Measurements from ENCODE around the gene CD320. TPM values are rescaled to one million over a fixed set of nuclear protein-coding genes. Genes with fewer than 3 reads are reported as not detected.

Gene CD320
- total RNA-seq, 2 donors from 2014 or later, result 48.8 to 51.0 TPM

DNA sequence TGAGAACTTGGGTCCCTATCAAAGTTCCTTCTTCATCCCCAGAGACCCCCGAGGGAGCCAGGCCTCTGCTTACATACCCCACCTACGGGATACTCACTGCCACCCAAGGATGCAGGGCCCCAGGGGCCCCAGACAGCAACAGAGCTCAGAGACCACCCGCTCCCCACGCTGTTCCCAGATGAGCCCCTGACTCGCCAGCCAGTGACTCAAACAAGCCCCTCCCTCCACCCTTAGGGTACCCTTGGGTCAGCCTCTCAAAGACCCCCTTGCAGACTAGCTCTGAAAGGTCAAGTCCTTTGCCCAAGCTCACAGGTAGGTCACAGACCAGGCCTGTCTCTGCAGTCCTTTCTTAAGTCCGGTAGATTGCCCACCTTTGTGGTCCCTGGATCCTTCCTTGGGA, 45.7 kb downstream of the CD320 start:
- Histone ChIP-seq H3K9me3 (no peaks in the 10 kb centered on the region), H3K27ac (no peak overlapping the region), H3K4me1 (no peaks in the 10 kb centered on the region), H3K36me3 (peaks cover 7% of the 10 kb centered on the region), H3K27me3 (no peaks in the 10 kb centered on the region), H3K4me3 (no peak overlapping the region)
- no peak for DNase-seq (ENCODE audit: low spot score)
- TF ChIP-seq, protein P1, sequence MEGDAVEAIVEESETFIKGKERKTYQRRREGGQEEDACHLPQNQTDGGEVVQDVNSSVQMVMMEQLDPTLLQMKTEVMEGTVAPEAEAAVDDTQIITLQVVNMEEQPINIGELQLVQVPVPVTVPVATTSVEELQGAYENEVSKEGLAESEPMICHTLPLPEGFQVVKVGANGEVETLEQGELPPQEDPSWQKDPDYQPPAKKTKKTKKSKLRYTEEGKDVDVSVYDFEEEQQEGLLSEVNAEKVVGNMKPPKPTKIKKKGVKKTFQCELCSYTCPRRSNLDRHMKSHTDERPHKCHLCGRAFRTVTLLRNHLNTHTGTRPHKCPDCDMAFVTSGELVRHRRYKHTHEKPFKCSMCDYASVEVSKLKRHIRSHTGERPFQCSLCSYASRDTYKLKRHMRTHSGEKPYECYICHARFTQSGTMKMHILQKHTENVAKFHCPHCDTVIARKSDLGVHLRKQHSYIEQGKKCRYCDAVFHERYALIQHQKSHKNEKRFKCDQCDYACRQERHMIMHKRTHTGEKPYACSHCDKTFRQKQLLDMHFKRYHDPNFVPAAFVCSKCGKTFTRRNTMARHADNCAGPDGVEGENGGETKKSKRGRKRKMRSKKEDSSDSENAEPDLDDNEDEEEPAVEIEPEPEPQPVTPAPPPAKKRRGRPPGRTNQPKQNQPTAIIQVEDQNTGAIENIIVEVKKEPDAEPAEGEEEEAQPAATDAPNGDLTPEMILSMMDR (IDR thresholded peaks at IDR 0.05), result no peak

DNA sequence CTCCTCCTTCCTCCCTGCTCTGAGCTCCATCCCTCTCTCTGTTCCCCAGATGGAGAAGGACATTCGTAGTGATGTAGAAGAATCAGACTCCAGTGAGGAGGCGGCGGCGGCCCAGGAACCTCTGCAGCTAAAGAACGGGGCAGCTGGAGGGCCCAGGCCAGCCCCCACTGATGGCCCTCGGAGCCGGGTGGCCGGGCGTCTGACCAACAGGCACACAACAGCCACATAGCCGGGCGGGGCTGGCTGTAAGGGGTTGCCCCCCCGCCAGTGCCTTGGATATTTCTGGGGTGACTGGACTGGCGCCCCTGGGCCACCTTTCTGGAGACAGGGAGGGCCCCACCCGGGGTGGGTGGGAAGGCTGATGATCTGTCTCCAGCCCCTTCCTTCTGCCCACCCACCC, 46.3 kb downstream of the CD320 start:
- TF ChIP-seq, protein P1 (IDR thresholded peaks at IDR 0.05), result no peak

DNA sequence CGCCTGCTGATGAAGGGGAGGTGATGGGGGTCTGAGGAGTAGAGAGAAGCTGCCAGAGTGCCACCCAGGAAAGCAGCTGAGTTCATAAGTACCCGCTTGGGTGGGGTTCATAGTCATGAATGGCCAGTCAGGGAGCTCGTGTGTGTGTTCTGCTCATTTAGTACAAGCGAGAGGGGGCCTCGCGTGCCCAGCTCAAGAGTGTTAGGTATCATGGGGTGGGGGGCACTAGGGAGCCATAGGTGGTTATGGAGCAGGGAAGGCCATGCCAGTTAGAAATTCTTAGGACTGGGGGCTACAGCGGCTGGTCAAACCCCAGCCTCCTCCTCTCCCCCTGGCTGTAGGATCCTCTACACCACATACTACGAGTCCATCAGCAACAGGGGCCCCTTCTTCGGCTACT, 46.8 kb downstream of the CD320 start:
- Histone ChIP-seq H3K4me3 (no peak overlapping the region), H3K4me1 (no peaks in the 10 kb centered on the region), H3K27me3 (no peaks in the 10 kb centered on the region), H3K9me3 (no peaks in the 10 kb centered on the region), H3K36me3 (peaks cover 18% of the 10 kb centered on the region), H3K27ac (no peak overlapping the region)
- TF ChIP-seq, protein P1 (IDR thresholded peaks at IDR 0.05), result no peak
- no peak for DNase-seq (ENCODE audit: low spot score)

More for the DNA sequence above, 46.3 kb downstream of the CD320 start:
- Histone ChIP-seq H3K27ac (no peak overlapping the region), H3K9me3 (no peaks in the 10 kb centered on the region), H3K4me1 (no peaks in the 10 kb centered on the region), H3K4me3 (no peak overlapping the region), H3K36me3 (peaks cover 12% of the 10 kb centered on the region), H3K27me3 (no peaks in the 10 kb centered on the region)
- no peak for DNase-seq (ENCODE audit: low spot score)

DNA sequence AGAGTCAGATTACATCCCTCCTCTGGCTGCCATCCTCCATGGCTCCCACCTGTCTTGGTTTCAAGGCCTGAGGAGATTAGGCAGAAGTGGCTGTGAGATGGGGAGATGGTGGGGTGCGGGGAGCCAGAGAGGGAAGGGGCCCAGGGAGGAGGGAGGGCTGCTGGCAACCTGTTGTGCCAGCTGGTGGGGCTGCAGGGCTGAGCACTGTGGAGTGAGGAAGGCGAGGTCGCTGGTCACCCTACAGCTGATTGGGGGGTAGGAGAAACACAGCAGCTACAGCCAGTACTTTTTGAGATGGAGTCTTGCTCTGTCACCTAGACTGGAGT, 48.3 kb downstream of the CD320 start:
- no peak for DNase-seq (ENCODE audit: low spot score)
- Histone ChIP-seq H3K9me3 (no peaks in the 10 kb centered on the region), H3K36me3 (peaks cover 26% of the 10 kb centered on the region)

DNA sequence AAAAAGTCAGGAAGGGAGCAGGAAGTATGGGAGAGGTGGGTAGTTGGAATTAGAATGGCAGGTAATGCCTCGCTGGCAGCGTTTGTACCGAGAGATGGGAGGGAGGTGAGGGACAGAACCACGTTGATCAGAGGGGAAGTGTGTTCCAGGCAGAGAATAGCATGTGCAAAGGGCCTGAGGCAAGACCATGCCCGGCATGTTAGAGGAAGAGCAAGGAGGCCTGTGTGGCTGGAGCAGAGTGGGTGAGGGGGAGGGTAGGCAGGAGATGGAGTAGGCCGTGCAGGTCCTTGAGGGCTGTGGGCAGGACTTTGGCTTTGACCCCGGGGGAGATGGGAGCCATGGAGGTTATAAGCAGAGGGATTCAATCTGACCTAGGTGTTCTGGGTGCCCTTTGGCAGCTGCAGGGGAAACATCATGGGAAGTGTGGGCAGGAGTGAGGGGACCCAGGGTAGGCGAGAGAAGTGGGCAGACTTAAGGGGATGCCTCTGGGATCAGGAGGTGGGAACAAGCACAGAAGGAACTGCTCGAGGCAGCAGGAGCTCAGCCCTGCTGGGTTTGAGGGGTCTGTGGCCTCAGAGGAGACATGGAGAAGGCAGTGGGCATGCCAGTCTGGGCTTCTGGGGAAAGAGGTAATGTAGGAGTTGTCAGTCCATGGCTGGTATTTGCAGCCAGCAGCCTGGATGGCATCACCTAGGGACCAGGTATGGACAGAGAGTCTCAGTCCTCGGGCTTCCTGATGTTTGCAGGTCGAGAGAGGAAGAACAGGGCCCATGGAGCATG, 48.8 kb downstream of the CD320 start:
- TF ChIP-seq, protein P1 (IDR thresholded peaks at IDR 0.05), result no peak
- no peaks in the 10 kb centered on the region for H3K27me3 ChIP-seq
- H3K4me3 ChIP-seq, result no peak overlapping the region
- peaks cover 31% of the 10 kb centered on the region for H3K36me3 ChIP-seq
- H3K9me3 ChIP-seq, result no peaks in the 10 kb centered on the region
- H3K27ac ChIP-seq, result no peak overlapping the region
- H3K4me1 ChIP-seq, result no peaks in the 10 kb centered on the region
- no peak for DNase-seq (ENCODE audit: low spot score)

More for the DNA sequence above, 48.3 kb downstream of the CD320 start:
- TF ChIP-seq, protein P1 (IDR thresholded peaks at IDR 0.05), result no peak
- Histone ChIP-seq H3K27me3 (no peaks in the 10 kb centered on the region), H3K27ac (no peak overlapping the region), H3K4me3 (no peak overlapping the region), H3K4me1 (no peaks in the 10 kb centered on the region)

DNA sequence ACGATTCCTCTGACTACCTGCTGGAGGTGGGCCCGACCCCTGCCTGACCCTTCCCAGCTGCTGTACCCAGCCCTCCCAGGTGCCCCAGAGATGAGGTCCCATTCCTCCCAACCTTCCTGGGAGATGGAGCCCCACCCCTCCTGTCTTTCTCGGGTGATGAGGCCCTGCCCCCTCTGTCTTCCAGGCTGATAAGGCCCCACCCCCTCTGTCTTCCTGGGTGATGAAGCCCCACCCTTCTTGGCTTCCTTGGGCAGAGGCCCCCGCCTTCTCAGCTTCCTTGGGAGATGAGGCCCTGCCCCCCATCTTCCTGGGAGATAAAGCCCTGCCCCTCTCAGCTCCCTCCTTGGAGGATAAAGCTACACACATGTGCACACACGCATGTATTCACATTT, 51.1 kb downstream of the CD320 start:
- no peak for DNase-seq (ENCODE audit: low spot score)
- no peak overlapping the region for H3K4me3 ChIP-seq
- H3K27me3 ChIP-seq, result no peaks in the 10 kb centered on the region
- no peak overlapping the region for H3K27ac ChIP-seq
- H3K36me3 ChIP-seq, result peaks cover 32% of the 10 kb centered on the region
- TF ChIP-seq, protein P1 (IDR thresholded peaks at IDR 0.05), result no peak
- H3K9me3 ChIP-seq, result no peaks in the 10 kb centered on the region
- H3K4me1 ChIP-seq, result no peaks in the 10 kb centered on the region
